Measurements from ENCODE around the gene KEAP1. TPM values are rescaled to one million over a fixed set of nuclear protein-coding genes. Genes with fewer than 3 reads are reported as not detected.
A peak's percentile ranks its signal among the peaks of the same experiment; 100 is the strongest.

Gene KEAP1
- total and polyA plus RNA-seq, 2 of the 13 experiments (the other 11 are each of a cell fraction or from before 2014, with no cell fraction given) = 56.7 to 72.9 TPM

DNA sequence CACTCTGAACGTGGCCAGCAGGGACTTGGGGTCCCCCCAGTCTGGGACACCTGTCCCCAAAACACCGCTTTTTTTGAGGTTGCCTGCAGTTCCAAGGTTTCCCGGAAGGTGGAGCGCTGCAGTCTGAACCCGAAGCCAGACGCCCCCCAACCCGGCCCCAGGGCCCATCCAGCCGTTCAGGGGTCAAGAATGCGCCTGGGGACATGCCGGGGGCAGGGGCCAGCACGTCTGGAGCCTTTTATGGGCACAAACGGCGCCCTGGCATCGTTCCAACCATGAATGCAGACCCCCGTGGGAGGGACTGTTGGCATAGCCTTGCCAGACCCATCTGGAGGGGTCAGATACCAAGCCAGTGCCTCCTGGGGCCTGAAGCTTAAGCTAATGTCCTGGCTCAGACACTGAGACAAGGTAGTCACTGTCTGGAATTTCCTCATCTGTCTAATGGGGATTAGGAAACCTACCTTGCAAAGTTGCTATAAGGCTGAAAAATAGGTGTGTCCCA, 7.2 kb upstream of the KEAP1 start (continued):
- TF ChIP-seq, protein P1, sequence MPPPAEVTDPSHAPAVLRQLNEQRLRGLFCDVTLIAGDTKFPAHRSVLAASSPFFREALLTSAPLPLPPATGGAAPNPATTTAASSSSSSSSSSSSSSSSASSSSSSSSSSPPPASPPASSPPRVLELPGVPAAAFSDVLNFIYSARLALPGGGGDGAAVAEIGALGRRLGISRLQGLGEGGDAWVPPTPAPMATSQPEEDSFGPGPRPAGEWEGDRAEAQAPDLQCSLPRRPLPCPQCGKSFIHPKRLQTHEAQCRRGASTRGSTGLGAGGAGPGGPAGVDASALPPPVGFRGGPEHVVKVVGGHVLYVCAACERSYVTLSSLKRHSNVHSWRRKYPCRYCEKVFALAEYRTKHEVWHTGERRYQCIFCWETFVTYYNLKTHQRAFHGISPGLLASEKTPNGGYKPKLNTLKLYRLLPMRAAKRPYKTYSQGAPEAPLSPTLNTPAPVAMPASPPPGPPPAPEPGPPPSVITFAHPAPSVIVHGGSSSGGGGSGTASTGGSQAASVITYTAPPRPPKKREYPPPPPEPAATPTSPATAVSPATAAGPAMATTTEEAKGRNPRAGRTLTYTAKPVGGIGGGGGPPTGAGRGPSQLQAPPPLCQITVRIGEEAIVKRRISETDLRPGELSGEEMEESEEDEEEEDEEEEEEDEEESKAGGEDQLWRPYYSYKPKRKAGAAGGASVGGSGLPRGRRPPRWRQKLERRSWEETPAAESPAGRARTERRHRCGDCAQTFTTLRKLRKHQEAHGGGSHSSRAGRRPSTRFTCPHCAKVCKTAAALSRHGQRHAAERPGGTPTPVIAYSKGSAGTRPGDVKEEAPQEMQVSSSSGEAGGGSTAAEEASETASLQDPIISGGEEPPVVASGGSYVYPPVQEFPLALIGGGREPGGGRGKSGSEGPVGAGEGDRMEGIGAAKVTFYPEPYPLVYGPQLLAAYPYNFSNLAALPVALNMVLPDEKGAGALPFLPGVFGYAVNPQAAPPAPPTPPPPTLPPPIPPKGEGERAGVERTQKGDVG (CRISPR knock-in tag; IDR thresholded peaks at IDR 0.05; ENCODE audit: borderline replicate concordance) = 0 out of 2 replicates have a peak, but pooled peaks have one; percentile 21
- TF ChIP-seq ZKSCAN5 (CRISPR knock-in tag; IDR thresholded peaks at IDR 0.05) (no peak), GATAD2A (CRISPR knock-in tag; IDR thresholded peaks at IDR 0.05) (0 out of 2 replicates have a peak, but pooled peaks have one; percentile 12), RBM22 (optimal IDR thresholded peaks at IDR 0.05; ENCODE audit: low read length) (no peak), RXRA (CRISPR knock-in tag; IDR thresholded peaks at IDR 0.05) (peak; percentile 55; the same call in 1 of the 2 replicates), RBM39 (IDR thresholded peaks at IDR 0.05; ENCODE audit: low read depth, low read length, poor library complexity, severe bottlenecking) (peak; percentile 38), ZFX (CRISPR knock-in tag; IDR thresholded peaks at IDR 0.05; ENCODE audit: low read depth) (0 out of 2 replicates have a peak, but pooled peaks have one; percentile 15), ZNF543 (CRISPR knock-in tag; IDR thresholded peaks at IDR 0.05) (no peak), TCF7 (IDR thresholded peaks at IDR 0.05; ENCODE audit: low read depth) (no peak), NCOR1 (IDR thresholded peaks at IDR 0.05; ENCODE audit: borderline replicate concordance, low read length) (no peak), ZNF607 (CRISPR knock-in tag; IDR thresholded peaks at IDR 0.05; ENCODE audit: borderline replicate concordance) (no peak), ATF7 (IDR thresholded peaks at IDR 0.05) (no peak), ATF7 (CRISPR knock-in tag; IDR thresholded peaks at IDR 0.05) (no peak), SP1 (IDR thresholded peaks at IDR 0.05) (no peak), SP1 (CRISPR knock-in tag; IDR thresholded peaks at IDR 0.05) (no peak), NR1H2 (CRISPR knock-in tag; IDR thresholded peaks at IDR 0.05; ENCODE audit: borderline replicate concordance, low read depth) (no peak)
- TF ChIP-seq, protein P2, sequence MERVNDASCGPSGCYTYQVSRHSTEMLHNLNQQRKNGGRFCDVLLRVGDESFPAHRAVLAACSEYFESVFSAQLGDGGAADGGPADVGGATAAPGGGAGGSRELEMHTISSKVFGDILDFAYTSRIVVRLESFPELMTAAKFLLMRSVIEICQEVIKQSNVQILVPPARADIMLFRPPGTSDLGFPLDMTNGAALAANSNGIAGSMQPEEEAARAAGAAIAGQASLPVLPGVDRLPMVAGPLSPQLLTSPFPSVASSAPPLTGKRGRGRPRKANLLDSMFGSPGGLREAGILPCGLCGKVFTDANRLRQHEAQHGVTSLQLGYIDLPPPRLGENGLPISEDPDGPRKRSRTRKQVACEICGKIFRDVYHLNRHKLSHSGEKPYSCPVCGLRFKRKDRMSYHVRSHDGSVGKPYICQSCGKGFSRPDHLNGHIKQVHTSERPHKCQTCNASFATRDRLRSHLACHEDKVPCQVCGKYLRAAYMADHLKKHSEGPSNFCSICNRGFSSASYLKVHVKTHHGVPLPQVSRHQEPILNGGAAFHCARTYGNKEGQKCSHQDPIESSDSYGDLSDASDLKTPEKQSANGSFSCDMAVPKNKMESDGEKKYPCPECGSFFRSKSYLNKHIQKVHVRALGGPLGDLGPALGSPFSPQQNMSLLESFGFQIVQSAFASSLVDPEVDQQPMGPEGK (CRISPR knock-in tag; IDR thresholded peaks at IDR 0.05) = peak; percentile 69

All from HepG2 (cell line).